NK-92 (cell line): ENCODE results near the gene PPP1R7.

Source experiments
- DNase-seq: peaks from one replicate; lab custom pipeline; 2025; ENCODE audit not compliant: unreplicated experiment; lab: John Stamatoyannopoulos, UW

The PPP1R7 gene

DNA sequence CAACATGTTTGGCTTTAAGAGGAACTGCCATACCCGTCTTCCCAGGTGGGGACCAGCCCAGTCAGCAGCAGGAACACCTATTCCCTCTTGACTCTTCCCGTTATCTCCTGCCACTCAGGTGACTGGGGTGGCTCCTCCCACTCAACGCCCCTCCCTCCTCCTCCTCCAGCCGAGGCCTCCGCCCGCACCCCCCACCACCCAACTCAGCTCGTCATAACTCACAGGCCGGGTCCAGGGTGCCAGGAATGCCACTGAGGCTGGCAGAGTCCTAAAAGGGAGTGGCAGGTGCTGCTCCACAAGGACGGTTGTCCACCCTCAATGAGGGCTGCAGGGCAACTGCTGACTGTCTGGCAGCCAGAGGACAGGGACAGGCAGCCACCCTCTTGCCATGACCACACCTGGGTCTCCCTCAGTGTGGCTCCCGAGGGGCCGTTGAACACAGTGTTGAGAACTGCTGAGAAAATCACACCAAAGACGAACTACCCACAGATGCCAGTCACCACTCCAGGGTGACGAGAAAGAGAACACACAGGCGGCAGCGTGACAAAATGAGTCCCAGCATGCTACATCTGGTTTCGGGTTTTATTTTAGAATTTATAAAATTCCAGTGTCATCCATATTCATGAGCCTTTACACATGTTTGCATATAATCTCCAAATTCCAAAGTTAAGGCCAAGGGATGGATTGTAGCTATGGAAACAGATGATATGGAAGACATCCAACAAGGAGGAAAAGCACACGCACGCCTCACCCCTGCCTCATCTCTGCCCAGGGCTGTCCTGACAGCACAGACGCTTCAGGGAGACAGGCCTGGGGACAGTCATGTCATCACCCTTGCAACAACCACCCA, 76.7 kb downstream of the PPP1R7 start:
- no peak for DNase-seq

DNA sequence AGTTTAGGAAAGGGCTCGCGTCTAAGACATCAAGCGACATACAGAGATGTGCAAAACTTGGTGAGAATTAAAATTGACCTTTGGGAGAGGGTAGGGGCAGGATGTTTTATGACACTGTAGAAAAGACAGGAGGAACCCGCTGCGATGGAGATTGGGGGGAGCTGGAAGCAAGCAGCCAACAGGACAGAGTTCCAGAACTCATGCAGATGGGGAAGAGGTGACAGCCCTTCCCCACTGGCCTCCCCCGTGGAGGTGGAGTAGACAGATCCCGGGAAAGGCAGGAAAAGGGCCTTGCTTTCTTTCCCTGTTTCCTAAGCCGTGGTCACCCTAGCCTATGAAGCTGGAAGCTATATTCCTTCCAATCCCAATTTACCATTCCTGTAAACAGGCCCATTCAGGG, 77.3 kb downstream of the PPP1R7 start:
- DNase-seq: no peak

DNA sequence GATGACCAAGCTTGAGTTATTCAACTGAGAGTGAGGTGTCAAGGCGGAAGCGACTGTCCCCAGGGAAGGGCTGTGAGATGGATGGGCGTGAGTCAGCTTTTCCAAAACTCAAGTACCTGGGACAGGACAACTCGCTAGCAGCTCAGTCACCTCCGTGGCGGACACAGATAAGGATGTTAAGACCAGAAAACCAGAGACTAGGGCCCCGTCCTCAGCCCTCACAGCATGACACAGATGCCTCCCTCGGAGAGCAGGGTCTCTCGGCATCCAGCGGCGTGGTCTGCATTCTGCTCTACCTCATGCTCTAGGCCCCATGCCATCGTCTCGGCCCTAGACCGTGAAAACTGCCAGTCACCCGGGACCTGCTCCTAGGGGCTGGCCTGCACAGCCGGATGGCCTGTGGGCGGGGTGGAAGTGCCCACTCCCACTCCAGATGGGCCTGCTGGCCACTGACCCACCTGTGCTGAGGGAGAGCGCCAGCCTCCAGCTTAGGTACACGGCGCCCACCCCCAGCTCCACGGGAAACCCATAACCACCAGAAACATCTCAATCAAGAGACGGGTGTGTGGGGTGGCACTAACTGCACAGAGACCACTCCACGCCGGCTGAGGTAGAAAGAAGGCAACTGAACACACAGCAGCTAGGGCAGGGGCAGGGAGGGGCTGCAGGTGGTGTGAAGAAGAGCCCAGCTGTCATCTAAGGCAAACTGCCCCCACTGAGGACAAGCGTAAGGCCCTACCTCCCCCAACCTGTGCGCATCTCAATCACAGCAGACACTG, 78.0 kb downstream of the PPP1R7 start:
- DNase-seq: no peak

DNA sequence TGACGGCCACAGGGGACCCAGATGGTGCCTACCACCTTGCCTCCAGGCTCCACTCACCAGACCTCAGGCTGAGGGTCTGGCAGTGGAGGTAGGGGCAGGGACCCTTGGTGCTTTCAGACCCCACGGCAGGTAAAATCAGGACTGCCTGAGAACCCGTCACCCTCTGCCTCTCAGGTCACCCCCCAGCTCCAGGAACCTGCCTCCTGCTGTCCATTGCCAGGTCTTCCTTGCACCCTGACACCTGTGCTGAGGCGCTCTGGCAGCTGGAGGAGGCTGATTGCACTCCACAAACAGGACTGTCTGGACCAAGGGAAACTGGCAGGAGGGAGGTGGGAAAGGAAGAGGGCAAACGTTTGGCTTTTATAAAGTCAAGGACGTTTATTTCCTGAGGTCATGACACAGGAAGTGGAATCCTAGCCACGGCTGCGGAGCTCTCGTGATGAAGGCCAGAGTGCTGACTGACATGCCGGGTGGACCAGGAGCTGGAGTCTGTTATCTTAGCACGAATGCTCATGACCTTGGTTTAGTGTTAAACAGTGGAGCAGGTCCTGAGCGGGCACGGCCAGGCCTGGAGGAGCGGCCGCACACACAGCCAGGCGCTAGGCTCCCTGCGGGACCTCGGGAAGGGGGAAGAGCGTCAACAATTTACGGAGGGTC, 78.7 kb downstream of the PPP1R7 start:
- DNase-seq: no peak

DNA sequence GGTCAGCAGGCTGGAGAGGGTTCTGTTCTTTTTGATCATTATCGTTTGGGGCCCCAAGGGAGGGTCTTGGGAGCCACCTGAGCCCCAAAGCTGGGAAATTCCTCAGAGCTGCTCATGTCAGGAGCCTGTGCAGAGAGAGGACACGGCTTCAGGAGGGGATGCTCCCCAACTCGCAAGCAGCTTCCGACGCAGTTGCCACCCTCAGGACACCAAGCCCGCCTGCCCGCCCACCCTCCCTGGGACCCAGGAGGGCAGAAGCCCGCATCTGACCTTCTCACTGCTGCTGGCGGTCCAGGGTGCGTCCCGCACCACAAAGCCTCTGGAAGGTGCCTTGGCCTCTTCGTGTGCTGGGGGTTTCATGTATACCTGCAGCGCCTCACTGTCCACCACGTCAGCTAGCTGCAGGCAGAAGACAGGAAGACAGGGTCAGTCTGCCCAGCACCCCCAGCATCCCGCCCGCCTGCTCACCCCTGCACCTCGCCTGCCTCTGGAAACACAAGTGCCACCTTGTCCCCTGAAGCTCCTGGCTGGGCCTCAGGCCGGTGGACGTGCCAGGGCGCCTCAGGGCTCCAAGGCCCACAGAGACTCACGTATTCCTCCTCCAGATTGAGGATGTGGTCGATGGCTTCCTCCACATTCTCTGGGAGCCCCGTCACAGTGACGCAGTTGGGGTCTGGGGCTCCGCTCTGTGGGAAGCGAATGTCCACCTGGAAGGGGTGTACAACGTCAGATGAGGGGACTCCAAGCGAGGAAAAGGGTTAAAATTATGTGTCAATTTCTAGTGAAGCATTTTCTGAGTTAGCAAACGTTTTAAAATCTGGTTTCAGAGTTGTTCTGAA, 79.5 kb downstream of the PPP1R7 start:
- DNase-seq: no peak

DNA sequence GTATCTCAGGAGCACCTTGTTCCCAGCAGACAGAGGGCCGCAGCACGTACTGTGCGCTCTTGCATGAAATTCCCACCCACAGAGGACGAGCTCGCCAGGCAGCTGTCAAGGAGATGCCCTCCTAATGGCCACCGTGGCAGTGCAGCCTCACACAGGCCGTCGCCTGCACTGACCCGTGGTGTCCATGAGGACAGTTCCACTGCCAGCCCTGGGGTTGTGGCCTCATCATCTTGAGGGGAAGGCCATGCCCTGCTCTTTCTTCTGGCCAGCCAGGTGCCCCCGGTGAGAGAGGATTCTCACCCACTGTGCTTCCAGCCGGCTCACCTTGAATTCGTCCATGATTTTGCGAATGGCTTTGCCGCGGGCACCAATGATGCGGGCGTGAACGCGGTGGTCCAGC, 80.2 kb downstream of the PPP1R7 start:
- DNase-seq: no peak

DNA sequence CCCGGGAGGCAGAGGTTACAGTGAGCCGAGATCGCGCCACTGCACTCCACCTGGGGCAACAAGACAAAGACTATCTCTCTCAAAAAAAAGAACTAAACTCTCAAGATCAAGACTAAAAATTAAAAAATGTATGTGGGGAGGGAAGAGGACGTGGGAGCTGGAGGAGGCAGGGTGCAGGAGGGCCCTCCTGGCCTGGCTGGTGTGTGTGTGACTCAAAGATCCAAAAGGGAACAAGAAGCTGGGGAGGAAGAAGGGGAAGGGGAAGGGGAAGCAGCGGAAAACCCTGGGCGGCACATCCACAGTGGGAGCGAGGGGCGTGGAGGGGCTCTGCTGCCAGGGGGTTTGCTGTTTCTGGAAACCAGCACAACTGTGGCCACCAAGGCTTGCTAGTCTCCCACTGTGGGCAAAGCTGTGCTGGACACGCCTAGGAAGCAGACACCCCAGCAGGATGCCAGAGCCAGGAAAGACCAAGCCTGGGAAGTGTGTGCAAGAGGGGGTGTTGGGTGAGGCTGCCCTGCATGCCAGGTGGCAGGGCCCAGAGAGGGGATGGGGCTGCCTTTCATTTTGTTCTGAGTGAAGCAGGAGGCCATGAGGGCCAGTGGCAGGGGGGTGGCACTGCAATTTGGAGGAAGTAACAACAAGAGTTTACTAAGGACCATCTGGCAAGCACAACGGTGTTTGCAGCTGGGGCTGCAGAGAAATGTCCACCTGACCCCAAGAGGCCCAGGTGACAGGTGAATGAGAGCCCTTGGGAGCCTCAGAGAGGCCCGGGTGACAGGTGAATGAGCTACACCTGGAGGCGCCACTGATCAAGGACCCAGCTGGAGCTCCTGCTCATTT, 82.7 kb downstream of the PPP1R7 start:
- no peak for DNase-seq
